HEK293 (cell line): ENCODE results near the gene DDX24.

Source experiments
- GLIS1 ChIP-seq: fragments of 450-650 bp; formaldehyde crosslinking; IDR thresholded peaks from 2 replicates; pipeline ENCODE4 v1.5.1; 2016; ENCODE audit warnings: missing biosample characterization, missing genetic modification characterization
- GLIS2 ChIP-seq: fragments of 450-650 bp; formaldehyde crosslinking; IDR thresholded peaks from 2 replicates; pipeline ENCODE4 v1.5.1; 2016; ENCODE audit warnings: missing biosample characterization, missing genetic modification characterization
- KLF10 ChIP-seq: fragments of 450-650 bp; IDR thresholded peaks from 2 replicates; pipeline ENCODE4 v1.5.1; 2018; ENCODE audit warnings: missing biosample characterization, mild to moderate bottlenecking, missing genetic modification characterization
- KLF16 ChIP-seq: fragments of 450-650 bp; formaldehyde crosslinking; IDR thresholded peaks from 2 replicates; pipeline ENCODE4 v1.5.1; 2017; ENCODE audit warnings: missing biosample characterization, missing genetic modification characterization
- MEIS1 ChIP-seq: sonication (generic); formaldehyde crosslinking; IDR thresholded peaks from 2 replicates; pipeline ENCODE4 v1.8.1; 2022; ENCODE audit warnings: missing genetic modification reagents, mild to moderate bottlenecking, borderline replicate concordance
- SCRT1 ChIP-seq: fragments of 450-650 bp; formaldehyde crosslinking; IDR thresholded peaks from 2 replicates; pipeline ENCODE4 v1.5.1; 2016; ENCODE audit warnings: missing biosample characterization, missing genetic modification characterization, borderline replicate concordance
- SP2 ChIP-seq: fragments of 450-650 bp; formaldehyde crosslinking; IDR thresholded peaks from 2 replicates; pipeline ENCODE4 v1.5.1; 2016; ENCODE audit warnings: missing biosample characterization, missing genetic modification characterization
- SP7 ChIP-seq: fragments of 450-650 bp; formaldehyde crosslinking; IDR thresholded peaks from 2 replicates; pipeline ENCODE4 v1.5.1; 2016; ENCODE audit warnings: missing biosample characterization, missing genetic modification characterization
- WT1 ChIP-seq: fragments of 450-650 bp; formaldehyde crosslinking; IDR thresholded peaks from 2 replicates; pipeline ENCODE4 v1.5.1; 2016; ENCODE audit warnings: missing biosample characterization, missing genetic modification characterization
- ZBTB20 ChIP-seq: fragments of 450-650 bp; formaldehyde crosslinking; IDR thresholded peaks from 2 replicates; pipeline ENCODE4 v1.5.1; 2016; ENCODE audit warnings: missing biosample characterization, missing genetic modification characterization
- ZBTB21 ChIP-seq: fragments of 450-650 bp; formaldehyde crosslinking; IDR thresholded peaks from 2 replicates; pipeline ENCODE4 v1.5.1; 2017; ENCODE audit warnings: missing biosample characterization, missing genetic modification characterization
- ZBTB8A ChIP-seq: fragments of 450-650 bp; formaldehyde crosslinking; IDR thresholded peaks from 2 replicates; pipeline ENCODE4 v1.5.1; 2016; ENCODE audit warnings: missing biosample characterization, missing genetic modification characterization
- ZFHX2 ChIP-seq: fragments of 450-650 bp; formaldehyde crosslinking; conservative IDR thresholded peaks from 2 replicates; pipeline ENCODE4 v1.5.1; 2016; ENCODE audit warnings: missing biosample characterization, missing genetic modification characterization
- ZIC2 ChIP-seq: fragments of 450-650 bp; formaldehyde crosslinking; IDR thresholded peaks from 2 replicates; pipeline ENCODE4 v1.5.1; 2016; ENCODE audit warnings: missing biosample characterization, missing genetic modification characterization
- ZNF202 ChIP-seq: fragments of 450-650 bp; formaldehyde crosslinking; IDR thresholded peaks from 2 replicates; pipeline ENCODE4 v1.5.1; 2016; ENCODE audit warnings: missing biosample characterization, missing genetic modification characterization, borderline replicate concordance
- ZNF23 ChIP-seq: fragments of 450-650 bp; formaldehyde crosslinking; IDR thresholded peaks from 2 replicates; pipeline ENCODE4 v1.5.1; 2016; ENCODE audit warnings: missing biosample characterization, missing genetic modification characterization, borderline replicate concordance
- ZNF423 ChIP-seq: fragments of 450-650 bp; formaldehyde crosslinking; IDR thresholded peaks from 2 replicates; pipeline ENCODE4 v1.5.1; 2016; ENCODE audit warnings: missing biosample characterization, missing genetic modification characterization
- ZNF610 ChIP-seq: fragments of 450-650 bp; formaldehyde crosslinking; IDR thresholded peaks from 2 replicates; pipeline ENCODE4 v1.5.1; 2016; ENCODE audit warnings: missing biosample characterization, missing genetic modification characterization, borderline replicate concordance
- ZNF629 ChIP-seq: fragments of 450-650 bp; formaldehyde crosslinking; IDR thresholded peaks from 2 replicates; pipeline ENCODE4 v1.5.1; 2017; ENCODE audit warnings: missing biosample characterization, missing genetic modification characterization
- ZNF76 ChIP-seq: fragments of 450-650 bp; formaldehyde crosslinking; IDR thresholded peaks from 2 replicates; pipeline ENCODE4; 2016; ENCODE audit warnings: low read depth, missing biosample characterization, missing genetic modification characterization, borderline replicate concordance
- ZNF791 ChIP-seq: fragments of 450-650 bp; formaldehyde crosslinking; IDR thresholded peaks from 2 replicates; pipeline ENCODE4 v1.5.1; 2016; ENCODE audit warnings: missing biosample characterization, missing genetic modification characterization
- TF ChIP-seq, protein P1 (sequence below): fragments of 450-650 bp; formaldehyde crosslinking; IDR thresholded peaks from 2 replicates; pipeline ENCODE4 v1.5.1; 2016; ENCODE audit warnings: missing biosample characterization, missing genetic modification characterization
- TF ChIP-seq, protein P2 (sequence below): fragments of 450-650 bp; formaldehyde crosslinking; optimal IDR thresholded peaks from 2 replicates; pipeline ENCODE3; 2016; ENCODE audit warnings: missing biosample characterization, mild to moderate bottlenecking, missing genetic modification characterization
- TF ChIP-seq, protein P3 (sequence below): fragments of 450-650 bp; formaldehyde crosslinking; IDR thresholded peaks from 2 replicates; pipeline ENCODE4 v1.5.1; 2016; ENCODE audit warnings: missing biosample characterization, missing genetic modification characterization
- TF ChIP-seq, protein P4 (sequence below): fragments of 450-650 bp; formaldehyde crosslinking; IDR thresholded peaks from 2 replicates; pipeline ENCODE4 v1.5.1; 2016; ENCODE audit warnings: missing biosample characterization, missing genetic modification characterization, borderline replicate concordance
- TF ChIP-seq, protein P5 (sequence below): fragments of 450-650 bp; formaldehyde crosslinking; IDR thresholded peaks from 2 replicates; pipeline ENCODE4 v1.5.1; 2016; ENCODE audit warnings: missing biosample characterization, missing genetic modification characterization
- TF ChIP-seq, protein P6 (sequence below): fragments of 450-650 bp; formaldehyde crosslinking; IDR thresholded peaks from 2 replicates; pipeline ENCODE4 v1.5.1; 2017; ENCODE audit warnings: missing biosample characterization, missing genetic modification characterization

DDX24 gene

DNA sequence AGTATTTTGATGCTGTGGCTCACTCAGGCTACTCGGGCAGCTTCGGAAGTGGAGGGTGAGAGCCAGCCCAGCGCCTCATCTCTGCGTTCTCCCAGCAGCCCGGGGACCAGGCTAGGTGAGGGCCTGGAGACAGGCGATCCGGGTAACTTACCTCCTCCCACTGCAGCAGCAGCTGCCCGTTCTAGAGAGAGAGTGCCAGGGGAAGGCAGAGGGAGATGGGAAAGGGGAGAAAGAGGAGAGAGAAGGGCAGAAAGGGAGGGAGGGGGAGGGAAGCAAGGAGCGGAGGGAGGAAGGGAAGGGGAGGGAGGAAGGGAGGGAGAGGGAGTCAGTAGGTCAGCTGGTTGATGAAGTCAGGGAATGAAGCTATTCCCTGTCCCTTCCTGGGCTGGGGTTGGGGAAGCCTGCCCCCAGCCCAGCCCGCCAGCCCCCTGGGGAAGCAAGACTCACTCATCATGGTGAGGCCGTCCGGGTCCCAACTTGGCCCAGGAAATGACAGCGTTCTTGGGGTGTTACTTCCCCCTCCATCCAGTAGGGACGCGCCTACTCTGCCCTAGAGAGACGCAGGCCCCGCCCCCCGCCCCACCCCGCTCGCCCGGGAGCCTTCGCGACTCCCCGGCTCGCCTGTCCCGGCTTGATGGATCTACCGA lies 48.2 kb upstream of the DDX24 start, which contains the start of gene IFI27L2 (continued):
- TF ChIP-seq, protein P1, sequence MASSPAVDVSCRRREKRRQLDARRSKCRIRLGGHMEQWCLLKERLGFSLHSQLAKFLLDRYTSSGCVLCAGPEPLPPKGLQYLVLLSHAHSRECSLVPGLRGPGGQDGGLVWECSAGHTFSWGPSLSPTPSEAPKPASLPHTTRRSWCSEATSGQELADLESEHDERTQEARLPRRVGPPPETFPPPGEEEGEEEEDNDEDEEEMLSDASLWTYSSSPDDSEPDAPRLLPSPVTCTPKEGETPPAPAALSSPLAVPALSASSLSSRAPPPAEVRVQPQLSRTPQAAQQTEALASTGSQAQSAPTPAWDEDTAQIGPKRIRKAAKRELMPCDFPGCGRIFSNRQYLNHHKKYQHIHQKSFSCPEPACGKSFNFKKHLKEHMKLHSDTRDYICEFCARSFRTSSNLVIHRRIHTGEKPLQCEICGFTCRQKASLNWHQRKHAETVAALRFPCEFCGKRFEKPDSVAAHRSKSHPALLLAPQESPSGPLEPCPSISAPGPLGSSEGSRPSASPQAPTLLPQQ: 0 out of 2 replicates have a peak, but pooled peaks have one; percentile 12
- TF ChIP-seq, protein P2, sequence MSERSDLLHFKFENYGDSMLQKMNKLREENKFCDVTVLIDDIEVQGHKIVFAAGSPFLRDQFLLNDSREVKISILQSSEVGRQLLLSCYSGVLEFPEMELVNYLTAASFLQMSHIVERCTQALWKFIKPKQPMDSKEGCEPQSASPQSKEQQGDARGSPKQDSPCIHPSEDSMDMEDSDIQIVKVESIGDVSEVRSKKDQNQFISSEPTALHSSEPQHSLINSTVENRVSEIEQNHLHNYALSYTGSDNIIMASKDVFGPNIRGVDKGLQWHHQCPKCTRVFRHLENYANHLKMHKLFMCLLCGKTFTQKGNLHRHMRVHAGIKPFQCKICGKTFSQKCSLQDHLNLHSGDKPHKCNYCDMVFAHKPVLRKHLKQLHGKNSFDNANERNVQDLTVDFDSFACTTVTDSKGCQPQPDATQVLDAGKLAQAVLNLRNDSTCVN (tag by site-specific recombination): peak; percentile 9
- TF ChIP-seq, protein P3, sequence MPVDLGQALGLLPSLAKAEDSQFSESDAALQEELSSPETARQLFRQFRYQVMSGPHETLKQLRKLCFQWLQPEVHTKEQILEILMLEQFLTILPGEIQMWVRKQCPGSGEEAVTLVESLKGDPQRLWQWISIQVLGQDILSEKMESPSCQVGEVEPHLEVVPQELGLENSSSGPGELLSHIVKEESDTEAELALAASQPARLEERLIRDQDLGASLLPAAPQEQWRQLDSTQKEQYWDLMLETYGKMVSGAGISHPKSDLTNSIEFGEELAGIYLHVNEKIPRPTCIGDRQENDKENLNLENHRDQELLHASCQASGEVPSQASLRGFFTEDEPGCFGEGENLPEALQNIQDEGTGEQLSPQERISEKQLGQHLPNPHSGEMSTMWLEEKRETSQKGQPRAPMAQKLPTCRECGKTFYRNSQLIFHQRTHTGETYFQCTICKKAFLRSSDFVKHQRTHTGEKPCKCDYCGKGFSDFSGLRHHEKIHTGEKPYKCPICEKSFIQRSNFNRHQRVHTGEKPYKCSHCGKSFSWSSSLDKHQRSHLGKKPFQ (tag by site-specific recombination): no peak
- TF ChIP-seq GLIS2 (tag by site-specific recombination) (peak; percentile 79), ZNF76 (tag by site-specific recombination) (peak; percentile 78), KLF10 (tag by site-specific recombination) (no peak), MEIS1 (CRISPR knock-in tag) (no peak), ZNF423 (peak; percentile 50; the same call in 1 of the 2 replicates), SP2 (tag by site-specific recombination) (peak; percentile 85), ZNF23 (tag by site-specific recombination) (no peak), ZNF610 (peak; percentile 53; the same call in 1 of the 2 replicates), KLF16 (tag by site-specific recombination) (no peak), SCRT1 (tag by site-specific recombination) (no peak), ZBTB21 (tag by site-specific recombination) (peak; percentile 50), SP7 (peak; percentile 20; the same call in 1 of the 2 replicates), ZBTB20 (tag by site-specific recombination) (peak; percentile 53), ZIC2 (tag by site-specific recombination) (0 out of 2 replicates have a peak, but pooled peaks have one; percentile 6), WT1 (tag by site-specific recombination) (peak; percentile 96), ZNF202 (no peak), ZNF629 (tag by site-specific recombination) (peak; percentile 54), GLIS1 (peak; percentile 13; the same call in 1 of the 2 replicates), ZNF791 (no peak), ZFHX2 (tag by site-specific recombination) (0 out of 2 replicates have a peak, but pooled peaks have one; percentile 11), ZBTB8A (tag by site-specific recombination) (0 out of 2 replicates have a peak, but pooled peaks have one; percentile 29)
- TF ChIP-seq, protein P4, sequence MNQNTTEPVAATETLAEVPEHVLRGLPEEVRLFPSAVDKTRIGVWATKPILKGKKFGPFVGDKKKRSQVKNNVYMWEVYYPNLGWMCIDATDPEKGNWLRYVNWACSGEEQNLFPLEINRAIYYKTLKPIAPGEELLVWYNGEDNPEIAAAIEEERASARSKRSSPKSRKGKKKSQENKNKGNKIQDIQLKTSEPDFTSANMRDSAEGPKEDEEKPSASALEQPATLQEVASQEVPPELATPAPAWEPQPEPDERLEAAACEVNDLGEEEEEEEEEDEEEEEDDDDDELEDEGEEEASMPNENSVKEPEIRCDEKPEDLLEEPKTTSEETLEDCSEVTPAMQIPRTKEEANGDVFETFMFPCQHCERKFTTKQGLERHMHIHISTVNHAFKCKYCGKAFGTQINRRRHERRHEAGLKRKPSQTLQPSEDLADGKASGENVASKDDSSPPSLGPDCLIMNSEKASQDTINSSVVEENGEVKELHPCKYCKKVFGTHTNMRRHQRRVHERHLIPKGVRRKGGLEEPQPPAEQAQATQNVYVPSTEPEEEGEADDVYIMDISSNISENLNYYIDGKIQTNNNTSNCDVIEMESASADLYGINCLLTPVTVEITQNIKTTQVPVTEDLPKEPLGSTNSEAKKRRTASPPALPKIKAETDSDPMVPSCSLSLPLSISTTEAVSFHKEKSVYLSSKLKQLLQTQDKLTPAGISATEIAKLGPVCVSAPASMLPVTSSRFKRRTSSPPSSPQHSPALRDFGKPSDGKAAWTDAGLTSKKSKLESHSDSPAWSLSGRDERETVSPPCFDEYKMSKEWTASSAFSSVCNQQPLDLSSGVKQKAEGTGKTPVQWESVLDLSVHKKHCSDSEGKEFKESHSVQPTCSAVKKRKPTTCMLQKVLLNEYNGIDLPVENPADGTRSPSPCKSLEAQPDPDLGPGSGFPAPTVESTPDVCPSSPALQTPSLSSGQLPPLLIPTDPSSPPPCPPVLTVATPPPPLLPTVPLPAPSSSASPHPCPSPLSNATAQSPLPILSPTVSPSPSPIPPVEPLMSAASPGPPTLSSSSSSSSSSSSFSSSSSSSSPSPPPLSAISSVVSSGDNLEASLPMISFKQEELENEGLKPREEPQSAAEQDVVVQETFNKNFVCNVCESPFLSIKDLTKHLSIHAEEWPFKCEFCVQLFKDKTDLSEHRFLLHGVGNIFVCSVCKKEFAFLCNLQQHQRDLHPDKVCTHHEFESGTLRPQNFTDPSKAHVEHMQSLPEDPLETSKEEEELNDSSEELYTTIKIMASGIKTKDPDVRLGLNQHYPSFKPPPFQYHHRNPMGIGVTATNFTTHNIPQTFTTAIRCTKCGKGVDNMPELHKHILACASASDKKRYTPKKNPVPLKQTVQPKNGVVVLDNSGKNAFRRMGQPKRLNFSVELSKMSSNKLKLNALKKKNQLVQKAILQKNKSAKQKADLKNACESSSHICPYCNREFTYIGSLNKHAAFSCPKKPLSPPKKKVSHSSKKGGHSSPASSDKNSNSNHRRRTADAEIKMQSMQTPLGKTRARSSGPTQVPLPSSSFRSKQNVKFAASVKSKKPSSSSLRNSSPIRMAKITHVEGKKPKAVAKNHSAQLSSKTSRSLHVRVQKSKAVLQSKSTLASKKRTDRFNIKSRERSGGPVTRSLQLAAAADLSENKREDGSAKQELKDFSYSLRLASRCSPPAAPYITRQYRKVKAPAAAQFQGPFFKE: no peak
- TF ChIP-seq, protein P5, sequence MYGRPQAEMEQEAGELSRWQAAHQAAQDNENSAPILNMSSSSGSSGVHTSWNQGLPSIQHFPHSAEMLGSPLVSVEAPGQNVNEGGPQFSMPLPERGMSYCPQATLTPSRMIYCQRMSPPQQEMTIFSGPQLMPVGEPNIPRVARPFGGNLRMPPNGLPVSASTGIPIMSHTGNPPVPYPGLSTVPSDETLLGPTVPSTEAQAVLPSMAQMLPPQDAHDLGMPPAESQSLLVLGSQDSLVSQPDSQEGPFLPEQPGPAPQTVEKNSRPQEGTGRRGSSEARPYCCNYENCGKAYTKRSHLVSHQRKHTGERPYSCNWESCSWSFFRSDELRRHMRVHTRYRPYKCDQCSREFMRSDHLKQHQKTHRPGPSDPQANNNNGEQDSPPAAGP (tag by site-specific recombination): peak; percentile 36; the same call in 1 of the 2 replicates
- TF ChIP-seq, protein P6, sequence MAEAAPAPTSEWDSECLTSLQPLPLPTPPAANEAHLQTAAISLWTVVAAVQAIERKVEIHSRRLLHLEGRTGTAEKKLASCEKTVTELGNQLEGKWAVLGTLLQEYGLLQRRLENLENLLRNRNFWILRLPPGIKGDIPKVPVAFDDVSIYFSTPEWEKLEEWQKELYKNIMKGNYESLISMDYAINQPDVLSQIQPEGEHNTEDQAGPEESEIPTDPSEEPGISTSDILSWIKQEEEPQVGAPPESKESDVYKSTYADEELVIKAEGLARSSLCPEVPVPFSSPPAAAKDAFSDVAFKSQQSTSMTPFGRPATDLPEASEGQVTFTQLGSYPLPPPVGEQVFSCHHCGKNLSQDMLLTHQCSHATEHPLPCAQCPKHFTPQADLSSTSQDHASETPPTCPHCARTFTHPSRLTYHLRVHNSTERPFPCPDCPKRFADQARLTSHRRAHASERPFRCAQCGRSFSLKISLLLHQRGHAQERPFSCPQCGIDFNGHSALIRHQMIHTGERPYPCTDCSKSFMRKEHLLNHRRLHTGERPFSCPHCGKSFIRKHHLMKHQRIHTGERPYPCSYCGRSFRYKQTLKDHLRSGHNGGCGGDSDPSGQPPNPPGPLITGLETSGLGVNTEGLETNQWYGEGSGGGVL: peak; percentile 99
